OCI-LY7 (cell line): Measurements from ENCODE around the gene TRAPPC12. TPM values are rescaled to one million over a fixed set of nuclear protein-coding genes. Genes with fewer than 3 reads are reported as not detected.

Source experiments
- BruUV-seq: library from RNA; stranded (reverse); fragments of 400-500 nt; replicated peaks from 2 replicates; lab custom pipeline; 2021; lab: Mats Ljungman, UMichigan
- CTCF ChIA-PET: fragments of 300-600 bp; sonication (Branson Sonifier 250); formaldehyde crosslinking; loops from one replicate; lab custom pipeline; 2022; ENCODE audit warnings: antibody characterized with exemption; ENCODE audit not compliant: unreplicated experiment; lab: Charles Lee
- POLR2A ChIA-PET: fragments of 300-600 bp; sonication (Branson Sonifier 250); formaldehyde crosslinking; loops from one replicate; lab custom pipeline; 2022; ENCODE audit warnings: antibody characterized with exemption; lab: Charles Lee
- DNase-seq: peaks from one replicate; pipeline ENCODE4 v3.0.0-alpha.2; 2015; ENCODE audit warnings: low spot score
- H2AFZ ChIP-seq: fragments of 200-600 bp; sonication (generic), shearing (Covaris generic); 2 replicates; pipeline ENCODE4 v1.6.1; 2014; ENCODE audit warnings: mild to moderate bottlenecking, antibody characterized with exemption, low read length, moderate library complexity
- H3K27ac ChIP-seq: fragments of 200-600 bp; sonication (generic); 2 replicates; pipeline ENCODE4 v1.5.1; 2014; ENCODE audit warnings: mixed run types, low read depth, mild to moderate bottlenecking, moderate library complexity, low read length, inconsistent platforms; ENCODE audit not compliant: poor library complexity, severe bottlenecking
- H3K36me3 ChIP-seq: fragments of 200-600 bp; sonication (generic); 2 replicates; pipeline ENCODE4 v1.6.1; 2014; ENCODE audit warnings: mild to moderate bottlenecking, antibody characterized with exemption, low read length, moderate library complexity, mixed read lengths; ENCODE audit not compliant: insufficient read depth
- H3K4me1 ChIP-seq: fragments of 200-600 bp; sonication (generic); 2 replicates; pipeline ENCODE4 v1.5.1; 2014; ENCODE audit warnings: mild to moderate bottlenecking, low read length; ENCODE audit not compliant: insufficient read depth, poor library complexity, severe bottlenecking
- H3K4me2 ChIP-seq: fragments of 200-600 bp; sonication (generic); 2 replicates; pipeline ENCODE4 v1.6.1; 2014; ENCODE audit warnings: mild to moderate bottlenecking, low read length
- H3K4me3 ChIP-seq: fragments of 200-600 bp; sonication (generic); 2 replicates; pipeline ENCODE4 v1.5.1; 2014; ENCODE audit warnings: mild to moderate bottlenecking, low read depth, low read length; ENCODE audit not compliant: poor library complexity, severe bottlenecking
- H3K79me2 ChIP-seq: fragments of 200-600 bp; sonication (generic); 2 replicates; pipeline ENCODE4 v1.6.1; 2016; ENCODE audit warnings: low read depth, mild to moderate bottlenecking, low read length, moderate library complexity, mixed read lengths; ENCODE audit not compliant: insufficient read depth
- H3K9me2 ChIP-seq: fragments of 200-600 bp; sonication (generic); 2 replicates; pipeline ENCODE4 v1.6.1; 2016; ENCODE audit warnings: mild to moderate bottlenecking, low read length, mixed read lengths; ENCODE audit not compliant: insufficient read depth
- H3K9me3 ChIP-seq: fragments of 200-600 bp; sonication (generic); 2 replicates; pipeline ENCODE4 v1.6.1; 2014; ENCODE audit warnings: mild to moderate bottlenecking, mixed run types, low read length, mixed read lengths
- H4K20me1 ChIP-seq: fragments of 200-600 bp; sonication (generic); 2 replicates; pipeline ENCODE4 v1.6.1; 2014; ENCODE audit warnings: mild to moderate bottlenecking, antibody characterized with exemption, low read length, moderate library complexity, mixed read lengths; ENCODE audit not compliant: insufficient read depth
- EZH2phosphoT487 ChIP-seq: fragments of 200-600 bp; sonication (generic); IDR thresholded peaks from 2 replicates; pipeline ENCODE4 v1.6.1; 2018; ENCODE audit warnings: low read depth, borderline replicate concordance, mild to moderate bottlenecking, mixed run types, antibody characterized with exemption, low read length, moderate library complexity, mixed read lengths
- intact Hi-C: fragments of 100-400 bp; cut with micrococcal nuclease; formaldehyde crosslinking; loops from one replicate; pipeline ENCODE4 v1.10.0; 2022; ENCODE audit not compliant: unreplicated experiment
- total RNA-seq, 2 experiments: library from RNA; depleted of rRNA in 1 of 2; stranded (reverse); fragments of >200 nt in 1 of 2; shearing (Covaris generic) in 1 of 2; gene quantifications; 2 replicates each; pipeline ENCODE4 v1.2.3, GENCODE V29; 2014 to 2022
- TF ChIP-seq, protein P1 (sequence below): fragments of 200-600 bp; sonication (generic); conservative IDR thresholded peaks from 2 replicates; pipeline ENCODE4 v1.5.1; 2014; ENCODE audit warnings: mild to moderate bottlenecking, antibody characterized with exemption, low read length, moderate library complexity, mixed read lengths

Gene TRAPPC12
- total RNA-seq, 2 experiments from 2014 or later = 85.2 to 91.6 TPM

DNA sequence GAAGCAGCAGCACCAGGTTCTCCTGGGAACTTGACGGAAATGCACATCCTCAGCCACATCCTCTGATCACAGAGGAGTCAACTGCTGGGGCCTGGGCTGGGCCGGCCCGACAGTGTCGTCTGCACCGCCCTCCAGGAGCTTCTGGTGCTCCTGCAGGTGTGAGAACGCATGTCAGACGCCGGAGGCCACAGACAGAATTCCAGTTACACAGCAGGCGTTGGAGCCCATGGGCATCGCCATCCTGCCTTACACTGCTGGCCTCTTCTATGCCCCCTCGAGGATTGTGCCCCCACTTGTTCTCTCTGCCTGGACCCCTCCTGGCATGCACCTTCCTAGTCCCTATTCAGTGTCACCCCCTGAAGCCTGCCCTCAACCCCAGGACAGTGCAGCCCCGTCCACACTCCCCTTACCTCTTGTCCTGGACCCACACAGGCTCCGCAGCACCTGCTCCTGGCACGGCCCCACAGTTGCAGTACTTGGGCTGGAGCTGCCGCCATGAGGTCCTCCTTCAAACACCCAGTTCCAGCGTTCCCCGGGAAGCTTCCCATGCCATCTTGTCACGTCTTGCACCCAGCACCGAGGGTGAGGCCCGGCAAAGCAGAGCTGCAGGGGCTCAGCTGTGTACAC lies 102.4 kb downstream of the TRAPPC12 start:
- Histone ChIP-seq H3K4me3 (no peak overlapping the region), H3K9me3 (no peaks in the 10 kb centered on the region), H2AFZ (no peak overlapping the region), H3K27ac (no peak overlapping the region), H3K79me2 (no peaks in the 10 kb centered on the region), H3K36me3 (peaks cover 13% of the 10 kb centered on the region), H3K9me2 (no peaks in the 10 kb centered on the region), H3K4me1 (peaks cover 23% of the 10 kb centered on the region), H4K20me1 (no peaks in the 10 kb centered on the region), H3K4me2 (no peak overlapping the region)
- no peak for DNase-seq
- BruUV-seq = no TSS peak
- POLR2A ChIA-PET = interaction anchor here (0.6 to 2.0 kb wide), 5 partner anchors 24 to 352 kb away, joined by 3 to 5 read pairs (median 4); no protein-coding TSS in a partner anchor
- TF ChIP-seq, protein P1, sequence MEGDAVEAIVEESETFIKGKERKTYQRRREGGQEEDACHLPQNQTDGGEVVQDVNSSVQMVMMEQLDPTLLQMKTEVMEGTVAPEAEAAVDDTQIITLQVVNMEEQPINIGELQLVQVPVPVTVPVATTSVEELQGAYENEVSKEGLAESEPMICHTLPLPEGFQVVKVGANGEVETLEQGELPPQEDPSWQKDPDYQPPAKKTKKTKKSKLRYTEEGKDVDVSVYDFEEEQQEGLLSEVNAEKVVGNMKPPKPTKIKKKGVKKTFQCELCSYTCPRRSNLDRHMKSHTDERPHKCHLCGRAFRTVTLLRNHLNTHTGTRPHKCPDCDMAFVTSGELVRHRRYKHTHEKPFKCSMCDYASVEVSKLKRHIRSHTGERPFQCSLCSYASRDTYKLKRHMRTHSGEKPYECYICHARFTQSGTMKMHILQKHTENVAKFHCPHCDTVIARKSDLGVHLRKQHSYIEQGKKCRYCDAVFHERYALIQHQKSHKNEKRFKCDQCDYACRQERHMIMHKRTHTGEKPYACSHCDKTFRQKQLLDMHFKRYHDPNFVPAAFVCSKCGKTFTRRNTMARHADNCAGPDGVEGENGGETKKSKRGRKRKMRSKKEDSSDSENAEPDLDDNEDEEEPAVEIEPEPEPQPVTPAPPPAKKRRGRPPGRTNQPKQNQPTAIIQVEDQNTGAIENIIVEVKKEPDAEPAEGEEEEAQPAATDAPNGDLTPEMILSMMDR = no peak
- CTCF ChIA-PET = no interaction called here
- intact Hi-C loops = no loop called here

DNA sequence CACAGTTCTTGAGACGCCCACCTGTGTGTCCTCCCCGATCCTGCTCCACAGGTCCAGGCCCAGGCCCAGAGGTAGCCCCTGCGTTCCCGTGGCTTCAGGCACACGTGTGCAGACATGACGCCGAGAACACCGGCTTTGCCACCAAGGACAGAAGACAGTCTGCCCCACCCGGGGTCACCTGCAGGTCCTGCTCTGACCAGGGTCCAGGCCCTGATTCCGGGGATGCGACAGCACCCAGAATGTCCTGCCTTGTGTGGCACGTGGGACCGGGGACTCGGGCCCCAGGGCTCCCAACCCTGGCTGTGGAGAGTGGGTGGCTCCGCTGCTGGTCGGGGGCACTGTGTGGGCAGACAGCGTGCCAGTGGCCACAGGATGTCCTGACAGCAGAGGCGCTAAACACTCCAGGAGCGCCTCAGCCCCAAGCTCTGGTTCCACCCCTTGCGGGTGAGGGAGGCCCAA lies 102.9 kb downstream of the TRAPPC12 start:
- TF ChIP-seq, protein P1 = no peak
- no peak for TF ChIP-seq EZH2phosphoT487
- Histone ChIP-seq H3K4me3 (no peak overlapping the region), H3K9me3 (no peaks in the 10 kb centered on the region), H3K27ac (no peak overlapping the region), H3K9me2 (no peaks in the 10 kb centered on the region), H4K20me1 (no peaks in the 10 kb centered on the region), H3K4me2 (no peak overlapping the region), H3K79me2 (no peaks in the 10 kb centered on the region), H3K36me3 (peaks cover 13% of the 10 kb centered on the region), H3K4me1 (peaks cover 23% of the 10 kb centered on the region), H2AFZ (no peak overlapping the region)
- intact Hi-C loops = no loop called here
- ChIA-PET CTCF (no interaction called here), POLR2A (interaction anchor here (2.0 kb wide), 1 partner anchor 24 kb away, joined by 5 read pairs; no protein-coding TSS in a partner anchor)
- BruUV-seq = no TSS peak
- DNase-seq = no peak

DNA sequence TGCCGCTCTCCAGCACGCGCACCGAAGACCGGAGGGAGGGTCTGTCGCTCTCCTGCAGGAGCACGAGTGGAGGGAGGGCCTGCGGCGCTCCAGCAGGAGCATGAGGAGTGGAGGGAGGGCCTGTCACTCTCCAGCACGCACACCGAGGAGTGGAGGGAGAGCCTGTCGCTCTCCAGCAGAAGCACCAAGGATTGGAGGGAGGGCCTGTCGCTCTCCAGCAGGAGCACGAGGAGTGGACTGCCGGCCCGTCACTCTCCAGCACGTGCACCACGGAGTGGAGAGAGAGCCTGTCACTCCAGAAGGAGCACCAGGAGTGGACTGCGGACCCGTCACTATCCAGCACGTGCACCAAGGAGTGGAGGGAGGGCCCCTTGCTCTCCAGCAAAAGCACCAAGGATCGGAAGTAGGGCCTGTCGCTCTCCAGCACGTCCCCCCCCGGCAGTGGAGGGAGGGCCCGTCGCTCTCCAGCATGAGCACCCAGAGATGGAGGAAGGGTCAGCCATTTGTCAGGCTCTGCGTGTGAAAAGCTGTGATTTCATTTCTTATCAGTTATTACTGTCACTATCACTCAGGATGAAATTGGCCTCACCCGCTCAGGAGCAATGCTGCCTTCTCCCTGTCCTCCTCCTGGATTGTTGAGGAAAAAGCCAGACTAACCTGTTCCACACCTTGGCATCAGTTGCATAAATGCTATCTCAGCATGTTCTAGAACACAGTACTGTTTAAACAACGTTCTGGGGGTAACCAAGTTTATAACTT lies 103.9 kb downstream of the TRAPPC12 start:
- H3K4me1 ChIP-seq = peaks cover 23% of the 10 kb centered on the region
- H3K4me2 ChIP-seq = no peak overlapping the region
- BruUV-seq = no TSS peak
- DNase-seq = no peak
- H4K20me1 ChIP-seq = no peaks in the 10 kb centered on the region
- H3K4me3 ChIP-seq = no peak overlapping the region
- H3K9me2 ChIP-seq = no peaks in the 10 kb centered on the region
- ChIA-PET CTCF (no interaction called here), POLR2A (interaction anchor here (0.6 kb wide), 1 partner anchor 44 kb away, joined by 3 read pairs; no protein-coding TSS in a partner anchor)
- no peak for TF ChIP-seq EZH2phosphoT487
- TF ChIP-seq, protein P1 = no peak
- no peak overlapping the region for H2AFZ ChIP-seq
- H3K36me3 ChIP-seq = peaks cover 13% of the 10 kb centered on the region
- no peak overlapping the region for H3K27ac ChIP-seq
- H3K79me2 ChIP-seq = no peaks in the 10 kb centered on the region
- no peaks in the 10 kb centered on the region for H3K9me3 ChIP-seq
- intact Hi-C loops = no loop called here
